H1 (cell line): ENCODE results near the gene DCDC2. TPM values are rescaled to one million over a fixed set of nuclear protein-coding genes. Genes with fewer than 3 reads are reported as not detected.

Experiments used
- polyA plus RNA-seq, 7 experiments: library from polyadenylated mRNA; depleted of rRNA in 3 of 7; stranded (reverse) in 5 of 7; unstranded in 2 of 7; fragments of >200 nt in 5 of 7; fragments of 200-250 nt in 2 of 7; gene quantifications; 1 replicate in 5 of 7; 2 replicates in 1 of 7; 4 replicates in 1 of 7; pipeline versions ENCODE4 v1.2.1 to v1.2.3, GENCODE V29; 2011 to 2013; ENCODE audit warnings: missing spikeins in 2 of 7, mixed read lengths in 2 of 7
- total RNA-seq: library from RNA; stranded (reverse); fragmentation: NEBNext Ultra II Directional; extraction: Animal tissue kit (Norgen Biotek cat#: 25700); gene quantifications from 2 replicates; pipeline ENCODE4 v1.2.1, GENCODE V29; 2021
- TF ChIP-seq, protein P1 (sequence below): fragments of 300-600 bp; sonication (generic); IDR thresholded peaks from 2 replicates; pipeline ENCODE4 v1.7.1; 2012; ENCODE audit warnings: low read length, moderate library complexity, mild to moderate bottlenecking, inconsistent platforms; ENCODE audit not compliant: insufficient replicate concordance

Gene DCDC2
- total and polyA plus RNA-seq, 2 of the 8 experiments (the other 6 are each of a cell fraction or from before 2014, with no cell fraction given), result 0.03 to 0.15 TPM

GRCh38 chr6:24387818-24388217 lies 30.0 kb upstream of the DCDC2 start (continued):
- TF ChIP-seq, protein P1, sequence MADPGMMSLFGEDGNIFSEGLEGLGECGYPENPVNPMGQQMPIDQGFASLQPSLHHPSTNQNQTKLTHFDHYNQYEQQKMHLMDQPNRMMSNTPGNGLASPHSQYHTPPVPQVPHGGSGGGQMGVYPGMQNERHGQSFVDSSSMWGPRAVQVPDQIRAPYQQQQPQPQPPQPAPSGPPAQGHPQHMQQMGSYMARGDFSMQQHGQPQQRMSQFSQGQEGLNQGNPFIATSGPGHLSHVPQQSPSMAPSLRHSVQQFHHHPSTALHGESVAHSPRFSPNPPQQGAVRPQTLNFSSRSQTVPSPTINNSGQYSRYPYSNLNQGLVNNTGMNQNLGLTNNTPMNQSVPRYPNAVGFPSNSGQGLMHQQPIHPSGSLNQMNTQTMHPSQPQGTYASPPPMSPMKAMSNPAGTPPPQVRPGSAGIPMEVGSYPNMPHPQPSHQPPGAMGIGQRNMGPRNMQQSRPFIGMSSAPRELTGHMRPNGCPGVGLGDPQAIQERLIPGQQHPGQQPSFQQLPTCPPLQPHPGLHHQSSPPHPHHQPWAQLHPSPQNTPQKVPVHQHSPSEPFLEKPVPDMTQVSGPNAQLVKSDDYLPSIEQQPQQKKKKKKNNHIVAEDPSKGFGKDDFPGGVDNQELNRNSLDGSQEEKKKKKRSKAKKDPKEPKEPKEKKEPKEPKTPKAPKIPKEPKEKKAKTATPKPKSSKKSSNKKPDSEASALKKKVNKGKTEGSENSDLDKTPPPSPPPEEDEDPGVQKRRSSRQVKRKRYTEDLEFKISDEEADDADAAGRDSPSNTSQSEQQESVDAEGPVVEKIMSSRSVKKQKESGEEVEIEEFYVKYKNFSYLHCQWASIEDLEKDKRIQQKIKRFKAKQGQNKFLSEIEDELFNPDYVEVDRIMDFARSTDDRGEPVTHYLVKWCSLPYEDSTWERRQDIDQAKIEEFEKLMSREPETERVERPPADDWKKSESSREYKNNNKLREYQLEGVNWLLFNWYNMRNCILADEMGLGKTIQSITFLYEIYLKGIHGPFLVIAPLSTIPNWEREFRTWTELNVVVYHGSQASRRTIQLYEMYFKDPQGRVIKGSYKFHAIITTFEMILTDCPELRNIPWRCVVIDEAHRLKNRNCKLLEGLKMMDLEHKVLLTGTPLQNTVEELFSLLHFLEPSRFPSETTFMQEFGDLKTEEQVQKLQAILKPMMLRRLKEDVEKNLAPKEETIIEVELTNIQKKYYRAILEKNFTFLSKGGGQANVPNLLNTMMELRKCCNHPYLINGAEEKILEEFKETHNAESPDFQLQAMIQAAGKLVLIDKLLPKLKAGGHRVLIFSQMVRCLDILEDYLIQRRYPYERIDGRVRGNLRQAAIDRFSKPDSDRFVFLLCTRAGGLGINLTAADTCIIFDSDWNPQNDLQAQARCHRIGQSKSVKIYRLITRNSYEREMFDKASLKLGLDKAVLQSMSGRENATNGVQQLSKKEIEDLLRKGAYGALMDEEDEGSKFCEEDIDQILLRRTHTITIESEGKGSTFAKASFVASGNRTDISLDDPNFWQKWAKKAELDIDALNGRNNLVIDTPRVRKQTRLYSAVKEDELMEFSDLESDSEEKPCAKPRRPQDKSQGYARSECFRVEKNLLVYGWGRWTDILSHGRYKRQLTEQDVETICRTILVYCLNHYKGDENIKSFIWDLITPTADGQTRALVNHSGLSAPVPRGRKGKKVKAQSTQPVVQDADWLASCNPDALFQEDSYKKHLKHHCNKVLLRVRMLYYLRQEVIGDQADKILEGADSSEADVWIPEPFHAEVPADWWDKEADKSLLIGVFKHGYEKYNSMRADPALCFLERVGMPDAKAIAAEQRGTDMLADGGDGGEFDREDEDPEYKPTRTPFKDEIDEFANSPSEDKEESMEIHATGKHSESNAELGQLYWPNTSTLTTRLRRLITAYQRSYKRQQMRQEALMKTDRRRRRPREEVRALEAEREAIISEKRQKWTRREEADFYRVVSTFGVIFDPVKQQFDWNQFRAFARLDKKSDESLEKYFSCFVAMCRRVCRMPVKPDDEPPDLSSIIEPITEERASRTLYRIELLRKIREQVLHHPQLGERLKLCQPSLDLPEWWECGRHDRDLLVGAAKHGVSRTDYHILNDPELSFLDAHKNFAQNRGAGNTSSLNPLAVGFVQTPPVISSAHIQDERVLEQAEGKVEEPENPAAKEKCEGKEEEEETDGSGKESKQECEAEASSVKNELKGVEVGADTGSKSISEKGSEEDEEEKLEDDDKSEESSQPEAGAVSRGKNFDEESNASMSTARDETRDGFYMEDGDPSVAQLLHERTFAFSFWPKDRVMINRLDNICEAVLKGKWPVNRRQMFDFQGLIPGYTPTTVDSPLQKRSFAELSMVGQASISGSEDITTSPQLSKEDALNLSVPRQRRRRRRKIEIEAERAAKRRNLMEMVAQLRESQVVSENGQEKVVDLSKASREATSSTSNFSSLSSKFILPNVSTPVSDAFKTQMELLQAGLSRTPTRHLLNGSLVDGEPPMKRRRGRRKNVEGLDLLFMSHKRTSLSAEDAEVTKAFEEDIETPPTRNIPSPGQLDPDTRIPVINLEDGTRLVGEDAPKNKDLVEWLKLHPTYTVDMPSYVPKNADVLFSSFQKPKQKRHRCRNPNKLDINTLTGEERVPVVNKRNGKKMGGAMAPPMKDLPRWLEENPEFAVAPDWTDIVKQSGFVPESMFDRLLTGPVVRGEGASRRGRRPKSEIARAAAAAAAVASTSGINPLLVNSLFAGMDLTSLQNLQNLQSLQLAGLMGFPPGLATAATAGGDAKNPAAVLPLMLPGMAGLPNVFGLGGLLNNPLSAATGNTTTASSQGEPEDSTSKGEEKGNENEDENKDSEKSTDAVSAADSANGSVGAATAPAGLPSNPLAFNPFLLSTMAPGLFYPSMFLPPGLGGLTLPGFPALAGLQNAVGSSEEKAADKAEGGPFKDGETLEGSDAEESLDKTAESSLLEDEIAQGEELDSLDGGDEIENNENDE, result no peak
- TF ChIP-seq, all 59 proteins: peak for 0
